ENCODE data around the gene LCE7A. TPM values are rescaled to one million over a fixed set of nuclear protein-coding genes. Genes with fewer than 3 reads are reported as not detected.

LCE7A gene
- total RNA-seq, 2 donors from 2014 or later, result not detected

DNA sequence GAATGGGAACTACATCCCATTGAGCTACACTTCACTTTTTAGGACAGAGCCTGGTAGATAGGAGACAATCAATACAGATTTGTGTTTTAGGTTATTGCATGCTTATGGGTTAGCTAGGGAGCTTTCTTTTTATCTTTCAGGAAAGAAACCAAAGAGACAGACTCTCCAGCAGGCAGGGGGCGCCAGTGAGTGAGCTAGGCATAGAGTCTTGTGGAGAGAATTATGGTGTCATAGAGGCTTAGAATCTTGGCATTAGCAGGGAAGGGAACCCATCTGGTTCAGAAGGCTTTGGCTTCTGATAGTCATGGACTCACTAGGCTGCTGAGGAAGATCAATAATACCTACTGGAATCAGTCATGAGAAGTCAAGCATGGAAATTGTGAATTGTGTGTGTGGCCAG lies 18.2 kb downstream of the LCE7A start, which contains the start of gene SMCP:
Gene SMCP, plus strand, starts transcription at position 281 of the 400 bp plus-strand sequence. CDS start 6,101 bp downstream, outside the sequence.
- intact Hi-C loops (cut with DNase I), result no loop called here

DNA sequence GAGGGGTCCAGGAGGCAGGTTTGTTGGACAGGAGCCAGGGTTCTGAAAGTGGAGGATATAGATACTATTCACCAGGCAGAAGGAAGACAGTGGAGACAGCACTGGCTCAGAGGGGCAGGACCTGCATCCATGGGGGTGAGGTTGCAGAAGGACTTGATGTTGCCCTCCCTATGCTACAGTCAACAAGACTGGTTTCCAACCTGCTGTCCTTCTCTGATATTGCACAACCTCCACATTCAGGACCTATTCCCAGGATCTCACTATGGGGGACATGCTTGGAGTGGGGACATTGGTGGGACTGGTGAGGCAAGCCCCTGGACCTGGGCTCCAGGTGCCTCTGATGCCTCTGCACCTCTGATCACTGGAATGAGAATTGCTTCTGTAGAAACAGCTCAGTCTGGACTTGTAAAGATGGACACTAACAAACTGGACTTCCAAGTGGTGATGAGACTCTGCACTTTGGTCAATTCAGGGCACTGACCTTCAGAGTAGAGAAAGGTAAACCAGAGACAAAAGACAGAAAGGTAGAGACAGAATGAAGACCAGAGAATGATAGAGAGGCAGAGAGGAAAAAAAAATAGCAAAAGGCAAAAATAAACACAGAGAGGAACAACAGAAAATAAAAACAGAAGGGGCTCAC lies 19.9 kb downstream of the LCE7A start:
- intact Hi-C loops (cut with DNase I), result no loop called here
- DNase-seq (ENCODE audit: low spot score), result no peak

More for the DNA sequence above, 18.2 kb downstream of the LCE7A start, which contains the start of gene SMCP:
- no peak for DNase-seq (ENCODE audit: low spot score)

DNA sequence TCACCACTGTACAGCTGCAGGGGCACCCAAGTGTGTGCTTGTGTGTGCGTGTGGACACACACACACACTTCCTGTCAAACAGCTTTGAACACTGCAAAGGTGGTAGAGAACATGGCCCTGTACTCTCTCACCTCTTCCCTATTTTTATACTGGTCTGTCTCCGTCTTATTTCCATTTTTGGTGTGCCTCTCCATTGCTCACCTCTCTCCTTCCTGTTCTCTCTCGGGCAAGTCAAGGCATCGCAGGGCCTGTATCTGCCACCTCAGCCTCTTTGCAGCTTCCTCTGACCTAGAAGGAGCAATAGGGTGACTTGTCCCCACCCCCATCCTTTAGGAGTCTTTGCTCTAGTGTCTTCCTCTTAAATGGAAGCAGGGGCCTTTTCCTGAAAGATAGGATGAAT lies 20.5 kb downstream of the LCE7A start:
- DNase-seq (ENCODE audit: low spot score), result no peak
- intact Hi-C loops (cut with DNase I), result no loop called here

DNA sequence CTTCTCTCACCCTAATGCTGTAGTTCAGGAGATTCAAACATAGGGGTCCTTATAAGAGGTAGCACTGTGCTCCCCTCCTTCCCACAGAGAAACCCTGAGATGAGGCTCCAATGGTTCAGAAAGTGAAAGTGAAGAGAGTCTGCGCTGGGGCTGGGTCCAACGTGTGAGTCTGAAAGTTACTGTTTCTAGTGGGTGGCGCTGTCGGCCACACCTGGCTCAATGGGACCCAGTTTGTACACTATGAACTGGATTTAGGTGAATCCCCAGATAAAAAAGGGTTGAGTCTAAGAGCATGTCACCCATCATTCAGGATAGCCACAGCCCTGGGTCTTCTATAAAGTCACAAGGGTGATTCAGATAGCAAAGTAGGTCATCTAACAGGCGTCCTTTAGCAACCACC lies 21.1 kb downstream of the LCE7A start:
- no peak for DNase-seq (ENCODE audit: low spot score)
- intact Hi-C loops (cut with DNase I), result no loop called here

DNA sequence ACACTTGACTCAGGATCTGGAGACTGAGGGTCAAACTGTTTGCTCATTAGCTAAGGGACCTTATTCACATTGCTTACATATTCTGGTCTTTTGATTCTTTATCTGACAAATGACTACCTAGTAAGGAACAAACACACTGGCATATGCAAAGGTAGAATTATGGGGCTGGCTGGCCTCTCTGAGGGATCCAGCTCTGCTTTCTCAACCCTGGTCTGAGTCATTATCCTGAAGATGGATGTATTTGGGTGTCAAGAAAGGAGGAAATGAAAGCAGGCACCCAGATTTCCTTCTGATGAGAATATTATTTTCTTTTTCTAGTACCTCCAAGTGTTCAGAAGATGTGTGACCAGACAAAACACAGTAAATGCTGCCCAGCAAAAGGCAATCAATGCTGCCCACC lies 24.3 kb downstream of the LCE7A start:
- DNase-seq (ENCODE audit: low spot score), result no peak
- intact Hi-C loops (cut with DNase I), result no loop called here

DNA sequence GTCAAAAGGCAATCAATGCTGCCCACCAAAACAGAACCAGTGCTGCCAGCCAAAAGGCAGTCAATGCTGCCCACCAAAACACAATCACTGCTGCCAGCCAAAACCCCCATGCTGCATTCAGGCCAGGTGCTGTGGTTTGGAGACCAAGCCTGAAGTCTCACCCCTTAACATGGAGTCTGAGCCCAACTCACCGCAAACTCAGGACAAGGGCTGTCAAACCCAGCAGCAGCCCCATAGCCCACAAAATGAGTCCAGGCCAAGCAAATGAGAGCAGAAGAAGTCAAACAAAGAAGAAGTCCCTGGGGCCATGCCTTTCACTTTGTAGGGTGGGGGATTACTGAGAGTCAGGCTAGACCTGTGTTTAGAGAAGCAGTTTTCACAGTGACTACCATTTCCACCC lies 24.7 kb downstream of the LCE7A start:
- intact Hi-C loops (cut with DNase I), result no loop called here

DNA sequence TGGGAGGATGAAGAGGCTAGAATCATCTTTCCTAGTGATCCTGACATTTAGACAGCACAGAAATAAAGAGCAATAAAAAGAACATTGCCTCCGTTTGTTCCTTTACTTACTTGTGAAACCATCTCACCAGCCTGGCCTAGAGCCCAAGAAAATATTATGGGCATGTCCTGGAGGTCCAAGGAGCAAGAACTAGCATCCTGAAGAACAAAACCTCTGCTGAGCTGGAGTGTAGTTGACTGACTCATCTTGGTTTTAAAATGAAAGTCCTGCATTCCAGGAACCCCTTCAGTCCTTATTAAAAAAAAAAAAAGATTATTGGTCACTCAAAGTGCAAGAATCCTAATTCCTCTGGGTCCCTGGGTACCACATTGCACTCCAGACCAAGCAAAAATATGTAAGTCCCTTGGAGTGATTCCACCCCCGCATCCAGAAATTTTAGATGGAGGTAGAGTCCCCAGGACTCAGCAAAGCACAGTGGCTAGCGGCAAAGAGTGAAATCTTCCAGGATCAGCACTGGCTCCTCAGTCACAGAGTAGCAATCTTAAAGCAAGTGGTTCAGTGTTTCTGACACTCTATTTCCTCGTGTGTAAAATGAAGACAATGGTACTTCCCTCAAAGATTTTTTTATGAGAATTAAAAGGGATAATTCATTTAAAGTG lies 25.3 kb downstream of the LCE7A start:
- DNase-seq (ENCODE audit: low spot score), result no peak
- intact Hi-C loops (cut with DNase I), result no loop called here

More for the DNA sequence above, 24.7 kb downstream of the LCE7A start:
- no peak for DNase-seq (ENCODE audit: low spot score)

DNA sequence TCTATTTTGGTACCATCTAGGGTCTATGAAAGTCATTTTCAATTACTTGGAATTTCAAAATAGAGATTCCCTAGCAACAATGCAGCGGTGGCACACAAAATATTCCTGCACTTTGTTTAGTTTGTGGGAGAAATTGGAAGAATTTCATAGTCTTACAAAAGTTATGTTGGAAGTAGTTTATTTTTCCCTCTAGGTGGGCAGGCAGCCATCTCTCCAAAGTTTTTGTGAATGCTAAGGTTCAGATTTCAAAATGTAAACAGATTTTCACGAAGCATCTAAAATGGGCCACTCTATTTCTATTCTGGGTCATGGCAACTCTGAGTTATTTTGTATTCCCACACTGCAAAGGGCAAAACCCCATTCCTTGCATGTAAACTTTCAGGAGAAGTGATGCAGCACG lies 26.3 kb downstream of the LCE7A start:
- no peak for DNase-seq (ENCODE audit: low spot score)
- intact Hi-C loops (cut with DNase I), result no loop called here

DNA sequence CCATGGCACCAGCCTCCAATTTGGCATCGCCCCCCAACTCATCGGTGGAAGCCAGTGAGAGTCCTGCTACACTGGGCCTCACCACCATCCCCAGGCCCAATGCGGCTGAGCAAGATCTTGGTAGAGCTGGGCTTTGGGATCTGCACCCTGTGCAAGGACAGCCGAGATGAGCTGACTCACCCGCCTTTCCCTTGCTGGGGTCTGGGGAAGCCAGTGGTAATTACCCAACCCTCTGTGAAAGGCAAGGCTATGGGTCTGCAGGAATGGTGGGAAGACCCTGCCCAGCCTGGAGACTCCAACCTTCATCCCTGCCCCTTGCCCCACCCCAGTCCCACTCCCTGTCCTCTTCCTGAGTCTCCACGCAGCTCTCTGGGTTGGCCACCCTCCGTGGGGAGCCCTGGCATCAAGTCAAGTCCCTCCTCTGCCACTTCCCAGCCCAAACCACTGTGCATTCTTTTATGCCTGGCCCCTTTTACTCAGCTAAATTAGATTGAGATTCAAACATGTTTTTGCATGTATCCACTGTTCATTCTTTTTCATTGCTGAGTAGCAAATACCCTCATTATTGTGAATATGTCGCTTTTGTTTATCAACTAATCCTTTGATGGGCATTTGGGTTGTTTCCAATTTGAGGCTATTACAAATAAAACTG lies 27.1 kb downstream of the LCE7A start:
- DNase-seq (ENCODE audit: low spot score), result no peak
- intact Hi-C loops (cut with DNase I), result no loop called here

DNA sequence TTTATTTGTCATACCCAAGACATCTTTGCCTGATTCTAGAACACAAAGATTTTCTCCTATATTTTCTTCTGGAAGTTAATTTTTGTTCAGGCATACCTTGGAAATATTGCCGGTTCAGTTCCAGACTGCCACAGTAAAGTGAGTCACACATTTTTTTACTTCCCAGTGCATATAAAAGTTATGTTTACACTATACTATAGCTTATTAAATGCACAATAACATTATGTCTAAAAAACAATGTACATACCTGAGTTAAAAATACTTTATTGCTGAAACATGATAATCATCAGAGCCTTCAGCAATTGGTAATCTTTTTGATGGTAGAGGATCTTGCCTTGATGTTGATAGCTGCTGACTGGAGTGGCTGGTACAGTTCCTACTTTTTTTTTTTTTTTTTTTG lies 28.3 kb downstream of the LCE7A start:
- no peak for DNase-seq (ENCODE audit: low spot score)
- intact Hi-C loops (cut with DNase I), result no loop called here

DNA sequence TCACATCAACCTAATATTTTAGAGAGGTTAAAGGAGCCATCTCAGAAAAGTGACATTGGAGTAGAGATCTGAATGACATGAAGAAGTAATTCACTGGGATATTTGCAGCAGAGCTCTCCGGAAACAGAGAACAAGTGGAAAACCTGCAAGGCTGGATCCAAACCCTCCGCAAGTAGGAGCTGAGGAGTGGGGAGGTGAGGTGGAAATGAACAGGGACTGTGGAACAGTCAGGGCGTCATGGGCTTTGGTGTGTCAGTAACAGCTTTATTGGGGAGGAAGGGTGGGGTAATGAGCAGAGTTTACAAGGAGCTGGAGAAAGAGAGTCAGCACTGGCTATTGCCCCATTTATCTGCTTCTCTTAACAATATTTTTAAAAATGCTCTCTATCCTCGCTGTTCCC lies 39.2 kb downstream of the LCE7A start:
- intact Hi-C loops (cut with DNase I), result no loop called here
- DNase-seq (ENCODE audit: low spot score), result no peak

DNA sequence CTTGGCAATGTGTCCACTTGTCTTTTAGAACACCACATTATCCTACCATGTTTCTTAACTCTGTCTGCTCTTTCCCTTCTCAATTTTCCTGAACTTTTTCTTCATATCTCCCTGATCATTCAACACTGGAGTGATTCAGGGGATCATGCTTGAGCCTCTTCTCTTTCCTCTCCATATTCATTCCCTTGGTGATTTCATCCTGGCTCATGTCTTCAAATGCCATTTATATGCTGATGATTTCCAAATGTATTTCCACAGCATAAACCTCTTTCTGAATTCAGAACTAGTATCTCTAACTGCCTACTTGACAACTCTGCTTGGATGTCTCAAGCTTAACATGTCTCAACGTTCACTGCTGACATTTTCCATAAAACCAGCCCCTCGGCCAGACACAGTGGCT lies 40.1 kb downstream of the LCE7A start:
- no peak for DNase-seq (ENCODE audit: low spot score)
- intact Hi-C loops (cut with DNase I), result loop anchor here in 1 of 2 donors (10.0 kb wide), 1 partner anchor 55 kb away; the partner anchor contains the start of gene LCE6A

DNA sequence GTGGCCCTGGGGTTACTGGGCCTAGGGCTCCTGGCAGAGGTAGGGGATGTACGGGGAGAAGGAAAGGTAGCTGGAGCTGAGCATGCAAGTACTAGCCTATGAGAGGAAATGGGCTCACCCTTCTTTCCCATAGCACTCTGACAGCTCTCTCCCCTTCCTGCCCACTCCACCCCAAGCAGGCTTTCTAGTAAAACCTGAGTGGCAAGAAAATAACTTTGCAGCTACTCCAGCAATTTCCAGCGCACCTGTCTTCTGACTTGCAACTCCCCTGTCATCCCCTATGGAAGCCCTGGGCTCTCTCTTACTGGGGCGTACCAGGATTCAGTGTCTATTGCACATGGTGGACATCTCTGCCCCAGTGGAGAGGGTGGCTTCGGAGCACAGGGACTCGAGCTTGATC lies 41.8 kb downstream of the LCE7A start:
- no peak for DNase-seq (ENCODE audit: low spot score)
- intact Hi-C loops (cut with DNase I), result loop anchor here in 1 of 2 donors (10.0 kb wide), 1 partner anchor 57 kb away; the partner anchor contains the start of gene LCE6A

DNA sequence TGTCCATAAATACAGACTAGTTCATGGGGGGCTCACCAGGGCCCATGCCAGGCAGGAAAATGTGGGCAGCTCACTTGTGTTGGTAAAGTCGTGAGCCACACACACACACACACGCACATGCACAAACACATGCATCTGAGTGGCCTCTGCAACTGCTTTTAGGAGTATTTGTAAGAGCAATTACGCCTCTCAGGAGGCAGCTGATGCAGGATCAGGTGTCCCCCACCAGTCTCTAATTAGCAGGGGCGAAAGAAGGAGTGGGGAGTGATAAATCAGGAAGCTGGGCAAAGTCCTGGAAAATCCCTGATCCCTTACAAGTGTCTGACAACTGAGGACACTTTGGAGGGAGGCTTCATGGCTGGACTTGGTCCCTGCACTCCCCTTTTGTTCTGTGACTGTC lies 42.8 kb downstream of the LCE7A start:
- intact Hi-C loops (cut with DNase I), result loop anchor here in 1 of 2 donors (10.0 kb wide), 1 partner anchor 58 kb away; the partner anchor contains the start of gene LCE6A
- no peak for DNase-seq (ENCODE audit: low spot score)

DNA sequence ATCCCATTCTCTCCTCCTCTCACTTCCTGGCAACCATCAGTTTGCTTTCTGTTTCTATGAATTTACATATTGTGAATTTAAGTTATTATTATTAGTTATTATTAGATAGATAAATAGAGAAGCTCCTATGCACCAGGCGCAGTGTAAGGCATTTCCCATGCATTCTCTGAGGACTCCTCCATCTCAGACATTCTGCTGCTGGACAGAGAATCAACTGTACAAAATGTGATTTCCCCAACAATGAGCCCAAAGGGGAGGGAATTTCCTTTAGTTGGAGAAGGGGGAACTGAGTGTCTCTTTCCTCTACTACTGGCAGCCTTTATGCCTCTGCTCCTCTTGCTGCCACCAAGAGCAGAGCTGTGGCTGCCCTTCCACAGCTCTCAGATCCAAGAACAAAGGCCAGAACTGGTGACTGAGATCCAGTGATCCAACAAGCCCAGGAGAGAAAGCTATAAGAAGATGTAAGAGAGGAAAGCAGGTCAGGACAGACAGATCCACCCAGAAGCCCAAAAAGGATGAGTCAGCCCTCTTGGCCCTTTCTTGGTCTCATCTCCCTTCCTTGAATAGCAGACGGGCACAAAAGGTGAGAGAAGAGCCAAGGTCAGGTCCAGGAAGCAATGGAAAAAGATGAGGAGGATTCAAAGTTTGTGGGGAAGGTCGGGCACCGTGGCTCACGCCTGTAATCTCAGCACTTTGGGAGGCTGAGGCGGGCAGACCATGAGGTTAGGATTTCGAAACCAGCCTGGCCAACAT lies 45.1 kb downstream of the LCE7A start:
- DNase-seq (ENCODE audit: low spot score), result no peak
- intact Hi-C loops (cut with DNase I), result loop anchor here in 1 of 2 donors (10.0 kb wide), 1 partner anchor 60 kb away; the partner anchor contains the start of gene LCE6A

DNA sequence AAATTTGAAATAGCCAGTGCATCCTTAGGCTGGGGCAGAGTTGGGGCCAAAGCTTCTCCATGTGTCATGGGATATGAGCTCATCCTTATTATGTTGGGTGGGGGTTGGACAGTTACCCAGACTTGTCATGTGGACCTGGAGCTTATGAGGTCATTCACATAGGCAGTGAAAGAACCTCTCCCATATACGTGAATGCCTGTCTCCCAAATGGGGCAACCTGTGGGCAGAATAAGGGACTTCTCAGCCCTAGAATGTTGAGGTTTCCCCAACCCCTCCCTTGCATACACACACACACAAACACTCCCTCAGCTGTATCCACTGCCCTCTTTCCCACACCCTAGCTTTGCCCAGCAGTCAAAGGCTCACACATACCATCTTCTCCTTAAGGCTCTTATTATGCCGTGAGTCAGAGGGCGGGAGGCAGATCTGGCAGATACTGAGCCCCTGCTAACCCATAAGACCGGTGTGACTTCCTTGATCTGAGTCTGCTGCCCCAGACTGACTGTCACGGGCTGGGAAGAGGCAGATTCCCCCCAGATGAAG lies 46.3 kb downstream of the LCE7A start:
- intact Hi-C loops (cut with DNase I), result loop anchor here in 1 of 2 donors (10.0 kb wide), 1 partner anchor 61 kb away; the partner anchor contains the start of gene LCE6A

DNA sequence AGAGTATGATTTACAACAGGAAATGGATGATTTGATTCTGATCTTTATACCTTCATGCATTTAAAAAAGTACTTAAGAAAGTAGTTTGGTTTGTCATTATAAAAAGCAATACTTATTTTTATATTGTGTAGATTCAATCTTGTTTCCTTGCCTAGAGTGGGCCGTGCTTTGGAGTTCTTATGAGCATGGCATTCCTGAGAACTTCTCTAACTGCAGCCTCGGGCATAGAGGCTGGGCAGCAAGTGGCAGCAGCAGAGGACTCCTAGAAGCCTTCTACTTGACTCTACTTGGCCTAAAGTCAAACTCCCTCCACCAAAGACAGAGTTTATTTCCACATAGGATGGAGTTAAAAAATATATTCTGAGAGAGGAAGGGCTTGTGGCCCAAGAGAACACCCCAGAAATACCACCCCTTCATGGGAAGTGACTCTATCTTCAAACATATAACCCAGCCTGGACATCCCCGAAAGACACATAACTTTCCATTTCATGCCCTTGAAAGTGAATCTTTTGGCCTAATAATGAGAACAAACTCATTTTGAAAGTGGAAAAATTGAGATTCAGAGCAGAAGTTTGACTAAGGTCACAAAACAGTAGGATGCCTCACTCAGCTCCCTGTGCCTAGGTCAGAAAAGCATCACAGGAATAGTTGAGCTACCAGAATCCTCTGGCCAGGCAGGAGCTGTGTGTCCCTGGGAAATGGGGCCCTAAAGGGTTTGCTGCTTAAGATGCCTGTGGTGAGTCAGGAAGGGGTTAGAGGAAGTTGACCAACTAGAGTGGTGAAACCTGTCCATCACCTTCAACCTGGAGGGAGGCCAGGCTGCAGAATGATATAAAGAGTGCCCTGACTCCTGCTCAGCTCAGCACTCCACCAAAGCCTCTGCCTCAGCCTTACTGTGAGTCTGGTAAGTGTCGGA lies 48.1 kb downstream of the LCE7A start, which contains the start of gene IVL:
Gene IVL, plus strand, starts transcription at position 861 of the 916 bp plus-strand sequence. CDS start 1,252 bp downstream, outside the sequence.
- DNase-seq (ENCODE audit: low spot score), result no peak
- intact Hi-C loops (cut with DNase I), result loop anchor here in 1 of 2 donors (10.0 kb wide), 1 partner anchor 63 kb away; the partner anchor contains the start of gene LCE6A

More for the DNA sequence above, 46.3 kb downstream of the LCE7A start:
- no peak for DNase-seq (ENCODE audit: low spot score)

DNA sequence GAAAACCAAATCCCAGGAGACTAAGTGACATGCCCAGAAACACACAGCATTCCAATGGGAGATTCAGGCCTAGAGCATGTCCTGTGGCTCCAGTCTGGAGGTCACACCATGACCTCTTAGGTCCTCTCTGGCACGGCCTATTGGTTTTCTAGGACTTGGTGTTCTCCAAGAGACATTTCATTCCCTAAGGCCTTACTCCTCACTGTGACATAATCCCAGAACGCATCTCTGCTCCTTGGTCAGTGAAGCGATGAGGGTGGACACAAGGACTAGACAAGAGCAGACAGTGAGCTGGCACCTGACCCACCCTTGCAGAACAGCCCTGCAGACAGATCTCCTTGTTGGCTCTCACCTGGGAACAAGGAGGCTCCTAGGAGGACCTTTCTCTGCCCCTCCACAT lies 49.4 kb downstream of the LCE7A start:
- intact Hi-C loops (cut with DNase I), result loop anchor here in 1 of 2 donors (10.0 kb wide), 1 partner anchor 64 kb away; the partner anchor contains the start of gene LCE6A
- no peak for DNase-seq (ENCODE audit: low spot score)
